H9 (cell line): ENCODE data around the gene STKLD1. TPM values are rescaled to one million over a fixed set of nuclear protein-coding genes. Genes with fewer than 3 reads are reported as not detected.

Source experiments
- DNase-seq: peaks from one replicate; pipeline ENCODE4 v3.0.0-alpha.2; 2017
- H2AFZ ChIP-seq: one replicate; pipeline ENCODE4 v1.6.1; 2013; ENCODE audit warnings: mild to moderate bottlenecking, low read length, control low read depth, moderate library complexity
- H2AK5ac ChIP-seq: 2 replicates; pipeline ENCODE4 v1.6.1; 2013; ENCODE audit warnings: low read length, control low read depth, mixed read lengths; ENCODE audit not compliant: insufficient read length
- H2BK120ac ChIP-seq: one replicate; pipeline ENCODE4 v1.6.1; 2013; ENCODE audit warnings: low read depth, mild to moderate bottlenecking, low read length, control low read depth, inconsistent platforms; ENCODE audit not compliant: poor library complexity, severe bottlenecking
- H2BK12ac ChIP-seq: 2 replicates; pipeline ENCODE4 v1.6.1; 2013; ENCODE audit warnings: low read length, control low read depth, mixed read lengths, low read depth; ENCODE audit not compliant: insufficient read length
- H2BK15ac ChIP-seq: 2 replicates; pipeline ENCODE4 v1.6.1; 2013; ENCODE audit warnings: low read depth, low read length, control low read depth
- H2BK20ac ChIP-seq: one replicate; pipeline ENCODE4 v1.6.1; 2013; ENCODE audit warnings: low read depth, mild to moderate bottlenecking, low read length, control low read depth, inconsistent platforms; ENCODE audit not compliant: poor library complexity, severe bottlenecking
- H2BK5ac ChIP-seq: 2 replicates; pipeline ENCODE4 v1.6.1; 2013; ENCODE audit warnings: low read length, control low read depth, mixed read lengths; ENCODE audit not compliant: insufficient read length
- H3K14ac ChIP-seq: 2 replicates; pipeline ENCODE4 v1.6.1; 2013; ENCODE audit warnings: low read length, control low read depth; ENCODE audit not compliant: insufficient read depth
- H3K18ac ChIP-seq: 2 replicates; pipeline ENCODE4 v1.6.1; 2013; ENCODE audit warnings: low read depth, mild to moderate bottlenecking, mixed read lengths, low read length, control low read depth; ENCODE audit not compliant: insufficient read length
- H3K23ac ChIP-seq: 2 replicates; pipeline ENCODE4 v1.6.1; 2013; ENCODE audit warnings: low read length, control low read depth, mixed read lengths, low read depth; ENCODE audit not compliant: insufficient read length
- H3K23me2 ChIP-seq: 2 replicates; pipeline ENCODE4 v1.6.1; 2013; ENCODE audit warnings: low read depth, mild to moderate bottlenecking, mixed read lengths, low read length, control low read depth; ENCODE audit not compliant: insufficient read length, poor library complexity, severe bottlenecking
- H3K27ac ChIP-seq: 2 replicates; pipeline ENCODE4 v1.5.1; 2013; ENCODE audit warnings: low read length, control low read depth, mixed read lengths, low read depth; ENCODE audit not compliant: insufficient read length
- H3K27me3 ChIP-seq: 2 replicates; pipeline ENCODE4 v1.6.1; 2013; ENCODE audit warnings: low read length, control low read depth, inconsistent platforms; ENCODE audit not compliant: insufficient read depth
- H3K4ac ChIP-seq: 2 replicates; pipeline ENCODE4 v1.6.1; 2013; ENCODE audit warnings: low read depth, mild to moderate bottlenecking, control low read depth, inconsistent platforms, low read length, moderate library complexity
- H3K4me1 ChIP-seq: 2 replicates; pipeline ENCODE4 v1.6.1; 2013; ENCODE audit warnings: low read length, control low read depth, inconsistent platforms; ENCODE audit not compliant: insufficient read depth
- H3K4me2 ChIP-seq: 2 replicates; pipeline ENCODE4 v1.6.1; 2013; ENCODE audit warnings: low read length, control low read depth, mixed read lengths; ENCODE audit not compliant: insufficient read length, insufficient read depth
- H3K56ac ChIP-seq: 2 replicates; pipeline ENCODE4 v1.6.1; 2013; ENCODE audit warnings: low read depth, mild to moderate bottlenecking, mixed read lengths, low read length, control low read depth; ENCODE audit not compliant: insufficient read length
- H3K79me1 ChIP-seq: 2 replicates; pipeline ENCODE4 v1.6.1; 2013; ENCODE audit warnings: low read depth, mild to moderate bottlenecking, moderate library complexity, low read length, control low read depth, inconsistent platforms; ENCODE audit not compliant: insufficient read depth, poor library complexity, severe bottlenecking
- H3K79me2 ChIP-seq: 2 replicates; pipeline ENCODE4 v1.6.1; 2013; ENCODE audit warnings: low read length, control low read depth, inconsistent platforms; ENCODE audit not compliant: insufficient read depth
- H3K9ac ChIP-seq: 2 replicates; pipeline ENCODE4 v1.6.1; 2013; ENCODE audit warnings: low read length, control low read depth, mixed read lengths; ENCODE audit not compliant: insufficient read length; ENCODE audit errors: extremely low read depth
- H3K9me3 ChIP-seq: one replicate; pipeline ENCODE4 v1.6.1; 2013; ENCODE audit warnings: low read depth, low read length, inconsistent platforms; ENCODE audit not compliant: control insufficient read depth
- H3T11ph ChIP-seq: one replicate; pipeline ENCODE4 v1.6.1; 2013; ENCODE audit warnings: mild to moderate bottlenecking, low read length, control low read depth, inconsistent platforms
- H4K20me1 ChIP-seq: one replicate; pipeline ENCODE4 v1.6.1; 2013; ENCODE audit not compliant: control insufficient read depth, insufficient read length, insufficient read depth
- H4K5ac ChIP-seq: 2 replicates; pipeline ENCODE4 v1.6.1; 2013; ENCODE audit warnings: low read depth, mild to moderate bottlenecking, mixed read lengths, low read length, control low read depth; ENCODE audit not compliant: insufficient read length
- H4K8ac ChIP-seq: replicated peaks from 2 replicates; pipeline ENCODE4 v1.6.1; 2013; ENCODE audit warnings: low read length, control low read depth, mixed read lengths, low read depth; ENCODE audit not compliant: insufficient read length
- H4K91ac ChIP-seq: 2 replicates; pipeline ENCODE4 v1.6.1; 2013; ENCODE audit warnings: low read depth, mild to moderate bottlenecking, moderate library complexity, mixed read lengths, low read length, control low read depth; ENCODE audit not compliant: insufficient read length
- H3K27ac Mint-ChIP-seq, 3 experiments: 2 replicates in 2 of 3; 3 replicates in 1 of 3; pipeline ENCODE4 v1.8.0; 2020 to 2021; ENCODE audit warnings: mixed read lengths in 3 of 3, mild to moderate bottlenecking in 1 of 3, moderate library complexity in 1 of 3
- H3K27me3 Mint-ChIP-seq: 2 replicates; pipeline ENCODE4 v1.8.0; 2021; ENCODE audit warnings: low read depth, mild to moderate bottlenecking, moderate library complexity, mixed read lengths
- H3K36me3 Mint-ChIP-seq, 3 experiments: 2 replicates in 2 of 3; 3 replicates in 1 of 3; pipeline ENCODE4 v1.8.0; 2020 to 2021; ENCODE audit warnings: low read depth in 3 of 3, mixed read lengths in 3 of 3; ENCODE audit not compliant: insufficient read depth in 1 of 3
- H3K4me1 Mint-ChIP-seq, 2 experiments: 2 replicates each; pipeline ENCODE4 v1.8.0; 2020; ENCODE audit warnings: mixed read lengths in 2 of 2
- H3K4me3 Mint-ChIP-seq, 2 experiments: 2 replicates in 1 of 2; 3 replicates in 1 of 2; pipeline ENCODE4 v1.8.0; 2020 to 2021; ENCODE audit warnings: mild to moderate bottlenecking in 2 of 2, mixed read lengths in 2 of 2, moderate library complexity in 1 of 2
- H3K9me3 Mint-ChIP-seq, 2 experiments: 2 replicates in 1 of 2; 3 replicates in 1 of 2; pipeline ENCODE4 v1.8.0; 2020; ENCODE audit warnings: mild to moderate bottlenecking in 2 of 2, mixed read lengths in 2 of 2, moderate library complexity in 1 of 2
- CTCF ChIP-seq: fragments of 200-600 bp; sonication (generic); conservative IDR thresholded peaks from 3 replicates; pipeline ENCODE4 v1.8.0; 2021; ENCODE audit warnings: antibody characterized with exemption, mild to moderate bottlenecking
- WGBS: extraction: QIAGEN DNeasy Blood & Tissue Kit; methylation state at CpG from one replicate; pipeline ENCODE4 v1.1.7; 2013; ENCODE audit warnings: missing lambda C conversion rate, low lambda C conversion rate, mixed read lengths; ENCODE audit not compliant: insufficient read length; ENCODE audit errors: extremely low coverage; 5-methylcytosine and 5-hydroxymethylcytosine counted together
- total RNA-seq: library from RNA; stranded (reverse); gene quantifications from 2 replicates; pipeline ENCODE4 v1.2.1, GENCODE V29; 2021

The STKLD1 gene
- total RNA-seq, 1 experiment from 2014 or later: 0.57 TPM

DNA sequence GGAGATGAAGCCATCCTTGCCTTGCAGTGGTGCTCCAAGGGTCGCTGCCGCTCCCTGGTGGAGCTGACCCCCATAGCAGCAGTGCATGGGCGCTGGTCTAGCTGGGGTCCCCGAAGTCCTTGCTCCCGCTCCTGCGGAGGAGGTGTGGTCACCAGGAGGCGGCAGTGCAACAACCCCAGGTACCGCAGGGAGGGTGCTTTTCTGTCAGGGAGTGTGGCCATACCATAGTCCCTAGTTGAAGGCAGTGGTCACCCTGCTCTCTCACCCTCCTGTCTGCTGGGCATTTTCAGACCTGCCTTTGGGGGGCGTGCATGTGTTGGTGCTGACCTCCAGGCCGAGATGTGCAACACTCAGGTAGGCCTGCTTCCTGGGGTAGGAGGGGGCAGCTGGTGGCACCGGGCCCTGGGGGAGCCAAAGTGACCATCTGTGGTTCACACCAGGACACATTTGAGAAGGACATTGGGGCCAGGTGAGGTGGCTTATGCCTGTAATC, 57.2 kb downstream of the STKLD1 start:
- no peaks in the 10 kb centered on the region for H4K20me1 ChIP-seq
- H3T11ph ChIP-seq: no peak overlapping the region
- no peak overlapping the region for H2BK15ac ChIP-seq
- H3K27me3 ChIP-seq: peaks cover 2% of the 10 kb centered on the region; the same call in 1 of the 2 replicates
- no CpG with 5 or more reads among the region's 11 CpGs for WGBS
- H3K79me2 ChIP-seq: no peaks in the 10 kb centered on the region; the same call in 1 of the 2 replicates
- H2BK12ac ChIP-seq: no peak overlapping the region
- Mint-ChIP-seq H3K27me3 (peaks cover 10% of the 10 kb centered on the region), H3K36me3 (peaks cover 0 to 3% (median 0%) of the 10 kb centered on the region in 3 experiments; a peak in 2 of 7 replicates), H3K4me3 (no peak overlapping the region), H3K9me3 (peaks cover 0 to 3% of the 10 kb centered on the region in 2 experiments; a peak in 1 of 5 replicates), H3K27ac (no peak overlapping the region), H3K4me1 (no peaks in the 10 kb centered on the region)
- no peak overlapping the region for H3K56ac ChIP-seq
- H3K23ac ChIP-seq: no peak overlapping the region
- no peak overlapping the region for H4K91ac ChIP-seq
- H3K4ac ChIP-seq: no peak overlapping the region
- H2BK20ac ChIP-seq: no peak overlapping the region
- no peak overlapping the region for H4K8ac ChIP-seq
- no peaks in the 10 kb centered on the region for H3K79me1 ChIP-seq
- H3K23me2 ChIP-seq: peaks cover 7% of the 10 kb centered on the region
- no peak overlapping the region; the same call in 1 of the 2 replicates for H3K14ac ChIP-seq
- H4K5ac ChIP-seq: no peak overlapping the region
- no peak overlapping the region for H2BK5ac ChIP-seq
- no peak overlapping the region for H2AFZ ChIP-seq
- DNase-seq: no peak
- no peak overlapping the region for H2AK5ac ChIP-seq
- no peak overlapping the region for H3K27ac ChIP-seq
- TF ChIP-seq CTCF: 0 out of 3 replicates have a peak, but pooled peaks have one; percentile 19
- H3K4me1 ChIP-seq: no peaks in the 10 kb centered on the region
- H3K9ac ChIP-seq: no peak overlapping the region
- no peak overlapping the region for H2BK120ac ChIP-seq
- H3K4me2 ChIP-seq: no peak overlapping the region
- H3K18ac ChIP-seq: no peak overlapping the region
- H3K9me3 ChIP-seq: no peaks in the 10 kb centered on the region
